GM19025 (cell line): ENCODE data around the gene KLF13.
A peak's percentile ranks its signal among the peaks of the same experiment; 100 is the strongest.

Experiments used
- ATAC-seq: cut with Tn5 transposase; IDR thresholded peaks from one replicate; pipeline ENCODE4 v1.9.1; 2021; ENCODE audit warnings: mild to moderate bottlenecking, low read depth, moderate library complexity; ENCODE audit not compliant: unreplicated experiment

Gene KLF13

DNA sequence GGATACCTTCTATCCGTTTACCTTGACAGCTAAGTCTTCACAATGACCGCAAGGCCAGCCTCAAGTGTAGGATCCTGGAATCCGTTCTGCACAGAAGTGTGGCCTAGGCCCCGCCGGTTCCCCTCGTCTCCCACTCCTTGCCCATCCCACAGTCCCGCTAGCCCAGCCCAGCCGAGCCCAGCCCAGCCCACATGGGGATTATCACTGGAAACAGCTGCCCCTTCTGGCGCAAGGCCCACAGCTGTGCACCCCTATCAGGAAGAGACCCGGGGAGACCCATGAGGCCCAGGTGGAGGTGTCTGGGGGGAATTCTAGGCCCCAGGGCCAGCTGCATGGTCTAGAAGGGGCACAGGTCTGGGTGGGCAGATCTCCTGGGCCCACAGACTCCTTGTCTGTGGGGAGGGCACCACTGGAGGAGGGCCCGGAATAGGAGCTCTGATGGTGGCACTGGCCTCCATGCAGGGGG lies 27.9 kb upstream of the KLF13 start:
- no peak for ATAC-seq

GRCh38 chr15:31300208-31300661 lies 26.4 kb upstream of the KLF13 start:
- ATAC-seq, result no peak

DNA sequence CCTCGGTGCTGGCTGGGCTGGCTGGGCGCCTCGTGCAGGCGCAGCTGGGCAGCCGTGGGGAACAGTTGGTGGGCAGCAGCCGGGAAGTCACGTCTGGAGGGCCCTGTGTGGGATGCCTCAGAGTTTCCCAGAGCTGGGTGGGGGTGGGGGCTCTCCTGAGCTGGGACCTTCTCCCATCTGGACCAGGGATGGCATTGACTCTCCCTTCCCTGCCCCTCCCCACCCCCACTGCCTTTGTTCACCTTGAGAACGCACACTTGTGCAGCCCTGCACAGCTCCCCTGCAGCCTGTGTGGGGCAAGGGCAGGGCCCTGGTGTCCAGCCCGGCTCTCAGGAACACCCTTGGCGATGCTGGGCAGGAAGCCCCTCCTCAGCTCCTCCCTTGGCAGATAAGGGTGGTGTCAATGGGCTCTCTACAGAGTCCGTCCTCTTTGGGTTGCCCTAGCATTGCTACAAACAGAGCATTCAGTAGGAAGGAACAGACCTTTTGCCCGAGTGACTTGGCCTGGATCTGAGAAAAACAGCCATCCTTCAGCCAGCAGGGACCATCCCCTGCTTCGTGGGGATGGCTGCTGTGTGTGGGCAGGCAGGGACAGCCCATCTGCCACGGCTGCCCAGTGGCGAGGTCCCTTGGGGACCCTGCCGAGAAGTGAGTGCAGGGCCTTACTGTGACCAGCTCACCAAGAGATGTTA lies 25.5 kb upstream of the KLF13 start:
- no peak for ATAC-seq

GRCh38 chr15:31301673-31301990 lies 25.0 kb upstream of the KLF13 start:
- no peak for ATAC-seq

DNA sequence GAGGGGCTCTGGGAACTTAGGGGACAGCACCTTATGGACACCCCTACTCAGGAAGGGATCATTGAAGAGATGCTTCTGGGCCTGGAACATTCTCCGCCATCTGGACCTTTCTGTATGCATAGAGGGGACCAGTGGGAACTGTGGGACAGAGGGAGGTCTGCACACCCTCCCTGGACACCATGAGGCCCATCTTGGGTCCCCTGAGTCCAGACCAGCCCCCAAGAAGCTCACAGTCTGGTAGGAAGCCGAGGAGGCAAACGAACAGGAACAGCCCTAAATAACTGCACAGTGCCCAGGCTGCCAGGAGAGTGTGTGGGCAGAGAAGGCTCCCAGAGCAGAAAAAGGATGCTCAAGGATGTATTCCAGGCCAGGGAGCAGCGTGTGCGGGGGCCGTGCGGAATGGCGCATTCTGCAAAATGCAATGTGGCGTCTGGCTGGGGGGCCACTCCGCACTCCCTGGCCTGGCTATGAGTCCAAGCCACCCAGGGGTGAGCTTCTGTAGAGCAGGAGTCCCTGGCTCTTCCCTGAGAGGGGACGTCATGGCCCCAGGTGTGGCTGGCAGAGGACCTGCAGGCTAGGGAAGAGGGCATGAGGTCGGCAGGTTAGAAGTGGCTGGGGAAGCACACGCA lies 24.5 kb upstream of the KLF13 start:
- no peak for ATAC-seq

DNA sequence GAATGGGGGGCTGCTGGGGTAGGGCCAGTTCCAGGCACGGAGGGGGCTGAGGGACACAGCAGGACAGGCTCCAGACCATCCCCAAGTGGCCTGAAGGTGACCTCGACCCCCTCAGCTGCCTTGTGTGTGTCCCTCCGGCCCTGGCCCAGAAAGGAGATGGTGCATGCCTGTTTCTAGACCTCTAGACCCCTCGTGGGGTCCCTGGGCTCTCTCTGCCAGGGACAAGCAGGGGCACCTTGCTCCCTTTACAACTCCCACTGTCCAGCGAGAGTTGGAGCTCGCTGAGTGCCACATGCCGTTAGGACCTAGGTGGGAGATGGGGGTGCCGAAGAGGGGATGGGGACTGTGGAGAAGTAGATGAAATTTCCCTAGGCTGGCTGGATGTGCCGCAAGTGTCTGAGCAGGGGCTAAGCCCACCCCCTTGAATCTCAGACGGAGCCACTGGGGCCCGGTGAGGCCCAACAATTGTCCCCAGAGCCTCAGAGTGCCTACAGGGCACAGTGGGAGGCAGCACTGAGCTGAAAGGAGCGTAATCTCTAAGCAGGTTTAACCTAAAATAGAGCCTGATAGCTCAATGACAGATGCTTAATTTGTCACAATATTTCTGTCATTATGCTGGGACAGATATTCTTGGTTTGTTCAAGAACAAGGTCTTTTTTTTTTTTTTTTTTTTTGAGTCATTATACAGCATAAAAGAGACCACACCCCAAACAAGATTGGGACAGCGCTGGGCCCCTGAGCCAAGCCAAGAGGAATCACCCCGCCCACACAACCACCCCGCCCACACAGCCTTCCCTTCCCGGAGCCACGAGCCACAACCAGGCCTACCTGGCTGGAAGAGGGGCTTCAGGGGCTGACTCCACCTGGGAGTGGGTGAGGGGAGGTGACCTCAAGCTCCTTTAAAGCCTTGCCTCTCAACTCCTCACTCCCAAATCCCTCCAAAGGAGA lies 23.6 kb upstream of the KLF13 start:
- ATAC-seq, result no peak

- no peak for ATAC-seq
Observed at GRCh38 chr15:31303726-31304648, 22.6 kb upstream of the KLF13 start.

DNA sequence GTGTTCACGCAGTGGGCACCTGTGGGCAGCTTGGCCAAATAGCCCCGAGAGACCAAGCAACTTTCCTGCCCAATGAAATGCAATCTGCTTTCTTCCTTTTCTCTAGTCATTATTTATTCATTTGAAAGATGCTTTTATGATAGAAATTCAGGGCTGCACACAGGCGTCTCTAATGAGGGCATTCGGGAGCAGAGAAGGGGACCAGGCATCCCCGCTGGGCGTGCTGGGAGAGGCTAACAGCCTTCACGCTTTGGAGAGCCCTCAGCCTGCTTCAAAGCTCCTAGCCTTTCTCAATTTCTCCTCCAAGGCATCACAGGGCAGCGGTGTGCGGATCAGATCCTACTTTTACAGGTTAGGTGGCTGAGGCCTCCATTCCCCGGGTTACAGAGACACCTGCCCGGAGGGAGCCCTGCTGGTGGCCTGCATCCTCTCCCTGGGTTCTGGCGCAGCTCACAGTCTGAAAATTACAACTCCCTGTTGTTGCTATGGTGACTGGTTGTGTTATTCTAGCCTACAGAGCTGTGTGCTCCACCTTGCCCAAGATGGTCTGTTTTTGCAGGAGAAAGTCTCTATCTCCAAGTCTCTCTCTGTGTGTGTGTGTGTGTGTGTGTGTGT lies 21.8 kb upstream of the KLF13 start:
- ATAC-seq, result no peak

- ATAC-seq, result no peak
Observed at GRCh38 chr15:31305375-31305774, 21.3 kb upstream of the KLF13 start.

DNA sequence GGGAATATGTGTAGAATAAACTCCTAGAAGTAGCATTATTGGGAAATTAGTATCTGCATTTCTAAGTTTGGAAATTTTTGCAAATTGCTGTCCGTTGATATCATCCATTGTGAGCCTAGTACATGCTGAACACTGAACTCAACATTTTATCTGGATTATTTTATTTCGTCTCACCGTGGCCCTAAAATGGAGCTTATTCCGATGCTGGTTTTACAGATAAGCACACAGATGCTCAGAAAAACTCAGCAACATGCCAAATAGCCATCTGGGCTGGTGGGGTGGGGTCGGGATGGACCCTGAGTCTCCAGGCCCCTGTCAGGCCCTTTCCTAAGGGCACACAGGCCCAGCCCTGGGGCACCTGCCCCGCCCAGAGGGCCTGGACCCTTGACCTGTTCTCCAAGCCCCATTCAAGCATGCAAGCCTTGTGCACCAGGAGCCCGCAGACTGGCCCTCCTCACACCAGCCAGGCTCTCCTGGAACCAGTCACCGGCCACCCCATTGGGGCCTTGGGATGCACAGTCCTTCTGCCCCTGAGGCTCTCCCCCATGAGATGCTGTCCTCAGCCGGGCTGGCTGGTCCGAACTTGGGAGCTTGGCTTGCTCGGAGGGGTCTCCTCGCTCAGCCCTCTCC lies 20.7 kb upstream of the KLF13 start:
- ATAC-seq, result no peak

DNA sequence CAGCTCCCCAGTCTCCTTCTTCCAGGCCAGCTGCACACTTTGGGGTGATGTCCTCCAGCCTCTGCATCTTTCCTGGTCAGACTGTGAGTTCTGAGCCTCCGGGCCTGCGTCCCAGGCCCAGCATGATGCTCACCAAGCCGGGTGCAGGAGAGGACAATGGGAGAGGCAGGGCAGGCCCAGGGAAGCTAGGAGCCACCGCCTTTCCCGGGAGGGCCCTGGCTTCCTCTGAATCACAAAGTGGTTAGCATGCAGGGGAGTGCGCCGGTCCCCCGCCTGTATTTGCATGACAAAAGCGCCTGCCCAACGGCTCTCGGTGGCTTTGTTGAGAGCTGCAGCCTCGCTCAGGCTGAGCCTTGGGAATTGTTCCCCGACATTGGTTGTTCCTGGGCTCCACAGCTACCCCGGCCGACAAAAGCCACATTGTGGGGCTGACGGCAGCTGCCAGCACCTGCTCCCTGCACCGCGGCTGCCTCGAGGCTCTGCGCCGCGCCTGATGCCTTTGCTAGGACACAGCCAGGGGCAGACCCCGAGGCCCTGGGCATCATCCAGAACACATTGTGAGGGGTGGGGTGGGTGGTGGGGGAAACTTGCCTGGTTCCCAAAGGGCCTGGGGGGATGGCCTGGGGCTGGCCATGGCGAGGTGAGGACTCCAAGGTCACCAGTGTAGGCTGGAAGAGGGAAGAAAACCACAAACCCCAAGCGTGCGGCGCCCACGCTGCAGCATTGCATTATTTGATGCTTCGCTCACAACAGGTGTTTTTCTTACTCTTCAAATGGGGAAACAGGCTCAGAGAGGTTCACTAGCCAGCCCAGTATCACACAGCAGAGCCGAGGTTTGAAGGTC lies 20.0 kb upstream of the KLF13 start:
- ATAC-seq, result no peak

GRCh38 chr15:31307270-31308184 lies 19.1 kb upstream of the KLF13 start:
- ATAC-seq, result no peak

GRCh38 chr15:31308185-31308639 lies 18.4 kb upstream of the KLF13 start:
- ATAC-seq, result peak; percentile 62

GRCh38 chr15:31309893-31310606 lies 16.6 kb upstream of the KLF13 start:
- ATAC-seq, result no peak

DNA sequence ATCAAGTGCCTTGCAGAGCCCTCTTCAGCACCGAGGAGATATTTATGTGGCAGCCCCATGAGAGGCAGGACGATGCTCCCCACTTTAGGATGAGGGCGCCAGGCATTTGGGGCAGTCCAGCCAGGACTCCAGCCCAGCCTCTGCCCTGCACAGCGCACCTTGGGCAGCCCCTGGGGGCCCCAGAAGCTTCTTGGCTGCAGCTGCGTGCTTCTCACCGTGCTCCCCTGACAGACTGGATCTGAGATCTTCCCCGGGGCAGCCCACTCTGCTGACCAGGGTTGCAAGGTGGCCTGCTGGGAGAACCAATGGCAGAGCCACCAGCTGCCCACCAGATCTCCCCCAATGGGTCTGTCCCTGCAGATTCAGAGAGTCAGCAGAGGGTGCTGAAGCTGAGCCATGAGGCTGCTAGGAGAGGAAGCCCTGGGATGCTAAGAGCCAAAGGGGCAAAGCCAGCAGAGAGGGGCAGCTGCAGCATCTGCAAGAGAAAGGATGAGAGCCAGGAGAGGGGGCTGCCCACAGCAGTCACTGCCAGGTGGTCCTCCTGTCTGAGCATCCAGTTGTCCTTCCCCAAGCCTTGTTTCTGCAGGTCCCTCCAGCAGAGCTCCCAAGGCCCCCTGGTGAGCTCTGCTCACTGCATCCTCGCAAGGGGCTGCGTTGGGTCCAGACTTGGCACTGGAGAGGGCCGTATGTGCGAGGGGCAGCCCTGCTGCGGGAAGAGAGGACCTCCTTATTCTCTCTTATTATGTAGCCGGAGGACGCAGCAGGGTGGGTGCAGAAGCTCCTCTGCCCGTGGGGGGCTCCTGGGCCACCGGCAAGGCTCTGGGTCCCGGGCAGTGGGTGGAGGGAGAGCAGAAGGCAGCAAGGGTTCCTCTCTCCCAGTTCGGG lies 14.7 kb upstream of the KLF13 start:
- no peak for ATAC-seq

DNA sequence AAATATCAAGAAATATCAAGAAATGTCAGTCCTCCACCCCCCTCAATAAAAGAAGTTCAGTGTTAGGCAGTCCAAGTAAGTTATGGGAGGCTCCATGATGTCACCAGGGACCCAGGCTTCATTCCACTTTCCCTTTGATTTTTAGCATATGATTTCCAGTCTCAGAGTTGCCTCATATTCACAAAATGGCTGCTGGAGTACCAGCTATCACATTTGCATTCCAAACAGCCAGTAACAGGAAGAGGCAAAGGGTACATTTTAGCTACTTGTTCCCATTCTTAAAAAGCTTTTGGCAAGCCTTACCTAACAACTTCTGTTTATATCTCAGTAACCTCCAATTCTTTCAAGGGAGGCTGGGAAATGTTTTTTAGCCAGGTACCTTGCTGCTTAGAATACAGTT lies 13.4 kb upstream of the KLF13 start:
- no peak for ATAC-seq
